GM18861 (cell line): ENCODE results near the gene HNRNPF.
"Not testable (repeated sequence)": the region's sequence is repeated elsewhere in the genome, so short reads cannot be mapped to it uniquely, and the experiment has no call there.

ENCODE experiments used
- ATAC-seq: cut with Tn5 transposase; IDR thresholded peaks from one replicate; pipeline ENCODE4 v1.9.1; 2021; ENCODE audit not compliant: unreplicated experiment

Gene HNRNPF

GRCh38 chr10:43396928-43397624 is 11.9 kb downstream of the HNRNPF start:
- peak; percentile 81 for ATAC-seq

DNA sequence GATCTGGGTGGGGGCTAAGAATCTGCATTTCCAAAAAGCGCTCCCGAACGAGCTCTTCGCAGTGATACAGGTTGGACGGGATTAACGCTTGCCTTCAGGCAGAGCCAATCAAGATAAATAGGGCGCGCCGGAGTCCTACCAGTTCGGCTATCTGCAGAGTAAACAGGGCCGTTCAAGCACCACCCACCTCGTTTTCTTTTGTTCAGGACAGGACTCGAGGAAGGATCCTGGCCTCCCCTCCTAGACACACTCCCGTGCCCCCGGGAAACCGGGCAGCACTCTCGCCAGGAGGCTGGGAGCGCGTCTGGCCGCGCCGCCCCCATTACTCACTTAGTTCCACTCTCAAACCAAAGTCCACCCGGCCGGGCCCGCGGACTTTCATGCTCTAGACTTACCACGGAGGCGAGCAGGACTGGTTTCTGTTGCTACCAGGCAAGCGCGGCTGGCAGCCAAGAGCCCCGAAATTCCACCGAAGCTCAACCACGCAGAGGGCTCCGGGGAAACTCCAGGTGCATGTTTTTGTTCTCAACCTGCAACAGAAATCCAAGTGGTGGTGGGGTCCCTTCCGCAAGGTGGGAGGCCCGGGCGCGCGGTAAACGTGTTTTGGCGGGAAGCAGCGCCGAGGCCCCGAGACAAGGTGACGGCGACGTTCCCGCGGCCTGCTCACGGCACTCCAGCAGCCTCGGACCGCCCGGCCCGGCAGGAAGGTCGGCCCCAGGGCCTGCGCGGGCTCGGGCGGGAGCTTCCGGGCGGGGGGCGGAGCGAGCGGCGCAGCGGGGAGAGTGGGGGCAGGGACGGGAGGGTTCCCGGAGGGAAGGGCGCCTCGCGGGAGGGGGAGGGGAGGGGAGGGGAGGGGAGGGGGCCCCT is 12.7 kb downstream of the HNRNPF start:
- ATAC-seq = peak; percentile 21

DNA sequence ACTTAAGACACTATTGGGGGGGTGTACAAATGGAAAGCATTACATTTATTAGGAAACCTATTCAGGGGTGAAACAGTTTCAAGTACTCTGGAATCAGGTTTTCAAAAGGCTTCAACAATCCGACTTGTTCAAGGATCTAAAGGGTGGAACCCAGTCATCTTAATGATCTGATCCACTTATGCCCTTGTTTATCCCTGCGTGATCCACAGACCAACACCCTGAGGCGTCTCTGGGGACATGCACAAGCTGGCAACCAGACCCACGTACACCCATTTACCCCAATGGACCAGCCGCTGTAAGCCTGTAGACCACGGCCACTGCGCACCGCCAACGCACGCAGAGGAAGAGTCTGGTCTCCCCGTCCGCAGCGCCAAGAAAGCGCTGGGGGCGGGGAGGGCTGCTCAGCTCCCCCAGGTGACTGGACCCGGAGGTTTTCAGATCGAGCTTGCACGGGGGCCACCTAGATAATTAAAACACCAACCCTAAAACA is 13.4 kb downstream of the HNRNPF start:
- ATAC-seq = no peak

GRCh38 chr10:43394868-43395267 is 14.1 kb downstream of the HNRNPF start:
- ATAC-seq = no peak

GRCh38 chr10:43393606-43394360 is 15.2 kb downstream of the HNRNPF start:
- ATAC-seq = no peak

DNA sequence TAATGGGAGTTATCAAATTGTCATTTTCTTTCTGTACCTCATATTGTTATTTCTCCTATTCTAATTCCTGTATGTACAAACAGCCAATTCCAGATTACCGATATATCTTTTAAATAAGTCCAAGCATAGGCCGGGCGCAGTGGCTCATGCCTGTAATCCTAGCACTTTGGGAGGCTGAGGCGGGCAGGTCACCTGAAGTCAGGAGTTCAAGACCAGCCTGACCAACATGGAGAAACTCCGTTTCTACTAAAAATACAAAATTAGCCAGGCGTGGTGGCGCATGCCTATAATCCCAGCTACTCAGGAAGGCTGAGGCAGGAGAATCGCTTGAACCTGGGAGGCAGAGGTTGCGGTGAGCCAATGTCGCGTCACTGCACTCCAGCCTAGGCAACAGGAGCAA is 15.8 kb downstream of the HNRNPF start:
- not testable (repeated sequence) for ATAC-seq

DNA sequence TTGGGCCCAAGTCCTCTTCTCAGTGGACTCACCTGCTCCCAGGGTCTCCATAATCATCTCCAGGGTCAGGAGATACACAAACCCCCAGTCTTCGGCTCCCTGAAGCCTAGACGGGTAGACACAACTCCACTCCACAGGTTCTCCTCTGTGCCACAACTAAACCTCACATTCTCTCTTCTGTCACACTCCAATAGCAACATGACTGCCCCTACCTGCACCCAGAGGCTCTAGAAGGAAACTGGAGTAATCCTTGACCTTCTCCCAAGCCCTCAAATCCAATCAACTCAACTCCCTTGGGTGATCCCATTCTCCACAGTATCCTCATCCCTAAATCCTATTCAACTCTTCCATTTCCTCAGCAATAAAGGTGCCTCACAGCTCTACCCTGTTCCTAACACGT is 16.2 kb downstream of the HNRNPF start:
- ATAC-seq = no peak

DNA sequence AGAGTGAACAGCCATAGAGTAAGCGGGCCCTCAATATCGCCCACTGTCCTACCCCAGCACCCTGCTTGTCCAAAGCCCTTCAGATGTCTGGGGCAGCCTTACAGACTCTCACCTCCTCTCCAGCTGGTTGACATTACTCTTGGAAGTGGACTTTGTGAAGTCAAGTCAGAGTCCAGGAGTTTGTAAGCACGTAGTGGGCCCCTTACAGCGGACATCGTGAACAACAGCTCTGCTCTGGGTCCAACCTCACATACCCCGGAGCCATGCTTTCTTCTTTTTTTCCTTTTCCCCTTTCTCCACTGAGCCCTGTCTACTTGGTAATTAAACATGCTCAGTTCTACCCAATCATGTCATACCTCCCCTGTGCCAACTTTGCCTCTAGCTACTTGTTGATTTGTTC is 17.5 kb downstream of the HNRNPF start:
- ATAC-seq = no peak

DNA sequence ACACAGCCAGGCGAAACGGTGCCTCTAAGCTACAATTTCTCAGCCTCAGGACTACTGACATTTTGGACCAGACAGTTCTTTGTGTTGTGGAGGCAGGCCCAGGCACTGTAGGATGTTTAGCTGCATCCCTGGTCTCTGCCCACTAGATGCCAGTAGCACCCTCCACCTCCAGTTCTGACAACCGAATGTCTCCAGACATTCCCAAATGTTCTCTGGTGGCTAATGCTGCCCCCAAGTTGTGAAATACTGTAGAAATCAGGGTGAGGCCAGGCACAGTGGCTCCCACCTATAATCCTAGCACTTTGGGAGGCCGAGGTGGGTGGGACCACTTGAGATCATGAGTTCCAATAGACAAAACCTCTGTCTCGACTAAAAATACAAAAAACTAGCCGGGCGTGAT is 18.2 kb downstream of the HNRNPF start:
- ATAC-seq = no peak

DNA sequence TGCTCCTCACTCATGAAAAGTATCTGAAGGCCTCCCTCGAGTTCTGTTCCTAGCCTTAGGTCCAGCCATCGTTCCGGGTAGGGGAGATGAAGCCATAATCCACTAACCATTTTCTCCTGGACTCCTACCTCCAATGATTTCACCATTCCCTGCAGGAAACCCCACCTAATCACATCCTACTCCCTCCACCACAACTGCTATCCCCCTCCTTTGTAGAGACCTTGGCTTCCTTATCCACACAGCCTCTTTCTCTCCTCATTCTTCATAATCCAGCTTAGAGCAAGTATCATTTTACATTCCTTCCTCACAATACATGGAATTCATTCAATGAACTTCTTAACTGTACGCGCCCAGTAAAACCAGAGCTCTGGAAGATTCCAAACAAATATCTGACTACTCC is 18.7 kb downstream of the HNRNPF start:
- ATAC-seq = no peak

DNA sequence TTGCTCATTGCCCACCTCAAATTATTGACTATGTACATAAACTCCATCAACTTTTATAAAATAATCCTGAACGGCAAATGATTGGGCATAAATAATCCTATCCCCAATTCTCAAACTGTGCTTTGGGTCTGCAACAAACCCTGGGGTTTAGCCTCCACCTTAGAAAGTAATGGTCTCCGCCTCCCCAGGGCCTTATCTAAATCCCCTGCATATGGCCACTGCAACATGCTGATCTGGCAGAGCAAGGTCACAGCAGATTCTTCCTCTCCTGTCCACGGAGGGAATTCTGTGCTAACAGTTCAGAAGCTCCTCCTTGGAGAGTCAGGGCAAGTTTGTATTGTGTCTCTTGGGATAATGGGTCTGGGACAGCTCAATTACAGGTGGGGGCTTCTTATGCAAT is 19.1 kb downstream of the HNRNPF start:
- ATAC-seq = no peak

DNA sequence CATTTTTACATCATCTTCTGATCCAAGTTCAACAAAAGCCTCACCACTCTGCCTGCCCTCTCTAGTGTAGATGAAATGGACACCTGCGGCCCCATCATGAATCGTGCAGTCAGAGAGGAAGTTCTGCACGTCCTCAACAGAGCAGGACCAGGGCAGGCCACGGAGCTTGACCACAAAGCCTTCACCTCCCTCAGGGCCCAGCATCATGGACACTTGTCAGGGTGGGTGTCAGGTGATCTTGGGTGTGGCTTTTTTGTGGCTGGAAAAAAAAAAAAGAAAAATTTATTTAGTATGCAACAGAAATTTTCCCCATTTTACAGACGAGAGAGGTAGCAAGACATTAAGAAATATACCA is 21.3 kb downstream of the HNRNPF start:
- ATAC-seq = no peak

- no peak for ATAC-seq
Observed at GRCh38 chr10:43386981-43387677, 21.9 kb downstream of the HNRNPF start.

- ATAC-seq = no peak
Observed at GRCh38 chr10:43386549-43386948, 22.4 kb downstream of the HNRNPF start.

GRCh38 chr10:43385412-43386004 is 23.5 kb downstream of the HNRNPF start:
- ATAC-seq = no peak

- ATAC-seq = no peak
Observed at GRCh38 chr10:43384252-43385221, 24.4 kb downstream of the HNRNPF start.

DNA sequence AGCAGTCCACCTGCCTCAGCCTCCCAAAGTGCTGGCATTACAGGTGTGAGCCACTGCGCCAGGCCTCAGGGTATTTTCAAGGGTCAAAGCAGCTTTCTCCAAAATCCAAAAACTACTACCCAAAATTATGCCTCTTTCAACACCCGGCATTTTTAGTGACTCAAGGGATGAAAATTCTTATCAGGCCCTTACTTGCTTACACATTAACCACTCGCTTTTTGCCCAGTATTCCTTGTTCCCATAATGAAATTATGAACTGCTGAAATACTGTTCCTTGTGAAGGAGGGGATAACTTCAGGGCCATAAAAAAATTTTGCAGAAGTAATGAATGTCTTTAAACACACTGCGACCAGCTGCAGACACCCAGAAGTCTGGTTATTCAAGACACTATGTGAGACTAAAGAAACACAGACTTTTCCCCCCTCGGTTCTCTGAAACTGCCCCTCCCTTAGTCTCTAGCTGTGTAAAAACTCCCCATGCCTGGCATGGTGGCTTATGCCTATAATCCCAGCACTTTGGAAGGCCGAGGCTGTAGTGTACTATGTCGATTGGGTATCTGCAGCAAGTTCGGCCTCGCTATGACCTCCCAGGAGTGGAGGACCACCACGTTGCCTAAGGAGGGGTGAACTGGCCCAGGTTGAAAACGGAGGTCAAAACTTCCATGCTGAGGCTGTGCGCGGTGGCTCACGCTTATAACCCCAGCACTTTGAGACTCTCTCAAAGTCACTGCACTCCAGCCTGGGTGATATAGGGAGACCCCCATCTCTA is 25.6 kb downstream of the HNRNPF start:
- ATAC-seq = no peak

GRCh38 chr10:43380610-43381222 is 28.3 kb downstream of the HNRNPF start:
- ATAC-seq = peak; percentile 56
